GM13976 (cell line): ENCODE measurements around the gene HERPUD2.

Source experiments
- DNase-seq: peaks from one replicate; pipeline ENCODE4 v3.0.0; 2012; ENCODE audit warnings: low spot score
- CTCF ChIP-seq: IDR thresholded peaks from 2 replicates; pipeline ENCODE4 v1.5.1; 2012; ENCODE audit warnings: borderline replicate concordance, mild to moderate bottlenecking; ENCODE audit not compliant: insufficient read depth; ENCODE audit errors: extremely low read depth, missing control alignments, control extremely low read depth
- in situ Hi-C: fragments of 300-500 bp; cut with MboI; formaldehyde crosslinking; loops from one replicate; pipeline ENCODE4 v1.12.0; 2022; ENCODE audit warnings: low sequenced_read_pairs, mixed read lengths, inconsistent platforms; ENCODE audit not compliant: unreplicated experiment

The HERPUD2 gene

DNA sequence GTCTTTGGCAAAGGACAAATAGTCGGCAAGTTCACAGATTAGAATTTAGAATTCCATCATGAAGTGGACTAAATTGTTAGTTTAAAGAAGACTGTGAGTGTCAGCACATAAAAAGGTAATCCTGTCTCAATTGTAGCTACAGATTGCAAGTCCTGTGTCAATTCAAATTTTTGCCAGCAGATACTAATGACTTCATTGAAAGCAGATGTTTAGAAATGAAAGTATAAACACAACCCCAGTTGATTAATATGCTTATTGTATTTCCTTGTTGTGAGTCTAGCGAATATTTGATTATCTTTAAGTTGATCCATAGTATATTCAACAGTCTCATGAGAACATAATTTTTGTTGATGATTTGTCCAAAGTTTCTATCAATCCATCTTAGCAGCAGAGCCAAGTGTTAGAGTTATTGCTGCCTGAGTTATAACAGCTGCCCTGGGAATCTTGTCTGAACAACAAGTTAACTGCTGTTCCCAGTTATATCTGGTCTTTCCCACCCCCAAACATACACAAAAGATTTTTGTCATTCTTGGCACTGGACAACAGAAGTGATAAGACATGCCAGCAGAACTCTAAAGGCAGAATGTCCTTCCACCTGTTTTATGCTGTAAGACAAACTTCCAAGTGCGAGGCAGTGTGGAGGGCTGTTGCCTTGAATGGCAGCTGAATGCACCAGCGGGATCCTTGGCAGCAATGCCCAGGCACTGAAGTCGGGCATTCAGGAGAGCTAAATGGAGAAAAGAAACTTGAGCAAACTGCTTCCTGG lies 21.3 kb upstream of the HERPUD2 start:
- in situ Hi-C loops = no loop called here
- no peak for DNase-seq
- no peak for TF ChIP-seq CTCF

- no peak for TF ChIP-seq CTCF
- in situ Hi-C loops = no loop called here
- no peak for DNase-seq
Measured at GRCh38 chr7:35714862-35715261, 19.9 kb upstream of the HERPUD2 start.

DNA sequence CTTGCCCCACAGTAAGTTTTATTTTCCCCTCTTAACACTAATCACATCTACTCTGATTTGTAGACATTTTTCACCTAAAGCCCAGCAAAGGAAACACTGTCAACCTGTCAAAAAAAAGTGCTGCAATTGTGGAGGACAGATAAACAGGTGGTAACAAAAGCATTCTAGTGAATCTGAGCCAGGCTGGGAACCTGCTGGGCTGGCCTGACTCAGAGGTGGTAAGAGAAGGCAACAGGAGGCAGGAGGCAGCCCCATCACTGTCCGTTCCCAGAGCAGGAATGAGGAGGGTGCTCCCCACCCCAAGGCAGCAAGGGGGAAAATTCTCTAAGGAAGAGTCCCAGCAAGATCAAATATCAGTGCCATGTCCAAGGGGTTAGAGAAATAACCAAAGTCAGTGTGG lies 19.5 kb upstream of the HERPUD2 start:
- no peak for DNase-seq
- no peak for TF ChIP-seq CTCF
- in situ Hi-C loops = no loop called here

DNA sequence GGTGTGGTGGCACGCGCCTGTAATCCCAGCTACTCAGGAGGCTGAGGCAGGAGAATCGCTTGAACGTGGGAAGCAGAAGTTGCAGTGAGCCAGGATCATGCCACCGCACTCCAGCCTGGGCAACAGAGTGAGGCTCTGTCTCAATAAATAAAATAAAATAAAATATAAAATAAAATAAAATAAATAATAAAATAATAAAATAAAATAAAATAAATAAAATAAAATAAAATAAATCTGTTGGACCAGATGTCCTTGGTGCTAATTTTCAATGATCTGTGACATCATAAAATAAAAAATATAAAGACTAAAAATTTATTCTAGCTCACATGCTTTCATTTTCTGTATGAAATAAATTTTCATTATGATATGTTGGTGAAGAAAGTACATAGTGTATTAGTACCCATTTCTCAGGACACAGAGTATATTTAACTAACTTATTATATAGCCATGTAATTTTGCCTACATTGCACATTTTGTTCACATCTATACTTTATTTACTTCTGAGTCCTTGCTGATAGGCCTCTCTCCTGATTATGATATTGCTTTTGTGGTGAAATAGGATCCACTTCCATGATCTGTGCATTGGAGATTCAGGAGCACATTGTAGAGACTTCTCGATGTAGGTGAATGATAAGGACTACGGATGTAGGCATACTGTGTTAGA lies 17.8 kb upstream of the HERPUD2 start:
- TF ChIP-seq CTCF = no peak
- no peak for DNase-seq
- in situ Hi-C loops = no loop called here

DNA sequence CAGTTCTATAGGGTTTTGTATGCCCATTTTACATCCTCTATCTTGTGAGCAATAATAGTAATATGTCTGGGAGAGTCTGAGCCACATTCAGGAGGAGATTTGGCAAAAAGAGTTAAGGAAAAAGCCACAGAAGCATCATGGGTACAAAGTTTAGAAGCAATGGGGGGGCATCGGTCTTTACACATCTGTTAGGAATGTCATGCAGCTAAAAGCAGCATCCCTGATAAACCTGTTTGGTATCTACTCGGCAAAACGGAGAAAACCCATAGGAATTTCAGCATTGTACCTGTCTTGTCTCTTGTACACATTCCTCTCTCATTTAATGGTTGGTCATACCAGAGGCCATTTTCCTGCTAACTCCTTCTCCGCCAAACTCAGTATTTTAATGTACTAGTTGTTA lies 12.5 kb upstream of the HERPUD2 start:
- in situ Hi-C loops = loop anchor here (5.0 to 10.0 kb wide), 2 partner anchors 200 to 267 kb away; no protein-coding TSS in a partner anchor
- no peak for DNase-seq

More for the DNA sequence above, 12.5 kb upstream of the HERPUD2 start:
- TF ChIP-seq CTCF = no peak
